Dermis blood vessel endothelial cell (primary cell): Measurements from ENCODE around the gene TMEM82. TPM values are rescaled to one million over a fixed set of nuclear protein-coding genes. Genes with fewer than 3 reads are reported as not detected.

Experiments
- DNase-seq: peaks from one replicate; pipeline ENCODE4 v3.0.0; 2010
- total RNA-seq: library from RNA; depleted of rRNA; stranded (reverse); fragments of >200 nt; gene quantifications from 2 replicates; pipeline ENCODE4 v1.2.3, GENCODE V29; 2014

The TMEM82 gene
- total RNA-seq, 1 donor from 2014 or later = not detected

GRCh38 chr1:15757575-15758342, 15.5 kb downstream of the TMEM82 start:
- peak; percentile 46 for DNase-seq

DNA sequence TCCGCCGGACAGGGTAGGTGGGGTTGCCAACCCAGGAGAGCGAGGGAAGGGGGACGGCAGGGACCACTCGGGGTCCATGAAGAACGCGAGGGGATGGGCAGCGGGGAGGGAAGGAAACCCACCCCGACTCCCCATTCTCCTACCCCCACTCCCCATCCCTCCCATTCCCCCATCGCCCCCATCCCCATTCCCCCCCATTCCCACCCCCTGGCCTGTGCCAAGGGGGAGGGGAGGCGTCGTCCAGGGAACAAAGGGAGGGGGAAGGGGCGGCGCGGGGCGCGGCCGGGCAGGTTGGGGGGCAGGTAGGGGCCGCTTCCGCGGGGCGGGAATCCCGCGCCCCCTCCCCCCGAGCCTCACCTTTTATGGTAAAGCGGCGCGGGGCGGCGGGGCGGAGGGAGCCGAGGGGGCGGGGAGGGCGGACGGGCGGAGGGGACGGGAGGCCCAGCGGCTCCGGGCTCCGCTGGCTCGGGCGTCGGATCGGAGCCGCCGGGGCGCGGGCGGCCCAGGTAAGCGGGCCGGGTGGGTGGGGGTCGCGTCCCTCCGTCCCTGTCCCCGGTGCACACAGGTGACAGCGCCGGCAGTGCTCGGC, 16.1 kb downstream of the TMEM82 start, which contains the start of gene FBLIM1:
Gene FBLIM1 (plus strand): TSS at position 453 of the 589 bp plus-strand sequence. CDS start 6,189 bp downstream, outside the sequence.
- peak; percentile 61 for DNase-seq

DNA sequence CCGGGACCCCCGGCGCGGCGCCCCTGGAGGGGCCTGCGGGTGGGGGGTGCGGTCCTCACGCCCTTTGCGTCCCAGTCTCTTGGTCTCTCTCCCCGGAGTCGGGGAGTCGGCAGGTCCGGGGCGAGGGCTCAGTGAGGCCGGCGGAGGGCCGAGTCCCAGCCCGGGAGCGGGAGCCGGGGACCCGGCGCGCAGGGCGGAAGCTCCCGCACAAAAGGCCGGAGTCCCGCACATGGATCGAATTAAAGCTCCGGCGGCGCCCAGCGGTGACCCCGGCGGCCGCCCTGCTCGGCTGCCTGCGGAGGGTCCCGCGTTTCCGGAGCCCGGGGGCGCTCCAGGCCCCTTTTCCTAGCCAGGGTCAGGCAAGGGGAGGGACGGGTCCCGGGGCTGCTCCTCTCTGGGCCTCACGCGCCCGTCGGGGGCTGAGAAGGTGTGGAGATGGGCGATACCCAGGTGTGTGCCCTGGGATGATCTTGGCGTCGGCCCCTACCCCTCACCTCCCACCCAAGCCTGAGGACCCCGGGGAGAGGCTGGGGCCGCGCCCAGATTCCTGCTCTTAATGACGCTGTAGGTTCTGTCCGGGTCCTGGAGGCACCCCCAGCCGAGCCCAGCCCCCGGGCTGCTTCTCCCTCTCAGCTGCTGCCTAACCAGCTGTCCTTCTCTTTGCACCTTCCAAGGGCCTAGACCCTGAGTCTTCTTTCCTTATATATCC, 16.8 kb downstream of the TMEM82 start:
- DNase-seq = no peak

- DNase-seq = peak; percentile 58
These were observed 18.4 kb downstream of the TMEM82 start for GRCh38 chr1:15760520-15761211.

DNA sequence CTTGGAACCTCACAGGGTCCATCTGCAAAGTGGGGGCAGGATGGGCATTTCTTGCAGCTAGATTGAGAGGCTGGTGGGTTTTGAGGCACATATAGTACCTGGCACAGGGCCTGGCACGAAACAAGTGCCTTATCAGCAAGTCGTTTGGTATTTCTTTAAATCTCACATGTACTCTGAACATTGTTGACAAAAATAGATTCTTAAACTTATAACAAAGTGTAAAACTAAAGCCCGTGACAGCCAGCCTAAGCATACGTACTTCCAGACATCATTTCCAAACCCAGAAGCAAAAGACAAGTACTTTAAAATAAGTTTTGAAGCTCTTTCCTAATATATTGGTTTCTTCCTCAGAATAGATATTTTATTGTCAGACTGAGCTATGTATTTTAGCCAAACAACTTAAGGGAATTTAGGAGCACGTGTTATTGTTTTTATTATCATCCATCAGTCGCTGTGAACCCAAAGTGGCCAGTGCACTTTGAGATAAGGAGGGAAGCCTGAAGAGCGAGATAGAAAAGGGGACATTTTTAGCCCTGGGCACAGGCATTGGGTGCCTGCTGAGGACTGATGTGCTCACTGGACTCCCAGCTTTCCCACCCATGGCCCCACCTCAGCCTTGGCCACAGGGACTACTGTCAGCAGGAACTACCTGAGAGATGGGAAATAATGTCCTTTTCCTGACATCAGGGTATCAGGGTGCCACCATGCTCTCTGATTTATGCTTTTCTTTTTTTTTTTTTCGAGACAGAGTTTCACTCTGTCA, 19.2 kb downstream of the TMEM82 start:
- DNase-seq = no peak

- DNase-seq = no peak
These were observed 20.2 kb downstream of the TMEM82 start for GRCh38 chr1:15762546-15762945.

GRCh38 chr1:15764269-15764764, 22.0 kb downstream of the TMEM82 start:
- no peak for DNase-seq

DNA sequence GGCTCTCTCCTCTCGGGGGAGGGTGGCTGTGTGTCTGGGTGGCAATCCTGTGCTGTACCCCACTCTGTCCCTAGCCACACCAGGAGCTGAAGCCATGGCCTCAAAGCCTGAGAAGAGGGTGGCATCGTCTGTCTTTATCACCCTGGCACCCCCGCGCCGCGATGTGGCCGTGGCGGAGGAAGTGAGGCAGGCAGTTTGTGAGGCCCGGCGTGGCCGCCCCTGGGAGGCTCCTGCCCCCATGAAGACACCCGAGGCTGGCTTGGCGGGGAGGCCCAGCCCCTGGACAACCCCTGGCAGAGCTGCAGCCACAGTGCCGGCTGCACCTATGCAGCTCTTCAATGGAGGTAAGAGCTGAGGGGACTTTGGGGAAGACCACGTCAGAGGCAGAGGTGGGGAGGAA, 22.6 kb downstream of the TMEM82 start:
- no peak for DNase-seq

GRCh38 chr1:15765495-15766194, 23.3 kb downstream of the TMEM82 start:
- peak; percentile 66 for DNase-seq

- DNase-seq = no peak
These were observed 25.6 kb downstream of the TMEM82 start for GRCh38 chr1:15767941-15768340.

DNA sequence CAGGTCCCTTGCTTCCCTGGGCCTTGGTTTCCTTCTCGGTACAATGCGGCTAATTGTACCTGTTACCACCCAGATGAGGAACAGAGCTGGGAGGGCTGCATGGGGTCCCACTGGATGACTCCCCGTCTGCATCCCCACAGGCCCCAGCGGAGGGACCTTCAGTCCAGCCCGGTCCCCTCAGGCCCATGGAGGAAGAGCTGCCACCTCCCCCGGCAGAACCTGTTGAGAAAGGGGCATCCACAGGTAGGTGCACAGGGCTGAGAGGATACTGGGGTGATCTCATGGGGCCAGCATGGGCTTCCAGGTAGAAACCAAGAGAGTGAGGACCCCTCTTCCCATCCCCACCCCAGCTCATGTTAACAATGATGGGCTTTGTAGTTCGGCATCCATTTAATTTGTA, 26.1 kb downstream of the TMEM82 start:
- no peak for DNase-seq

DNA sequence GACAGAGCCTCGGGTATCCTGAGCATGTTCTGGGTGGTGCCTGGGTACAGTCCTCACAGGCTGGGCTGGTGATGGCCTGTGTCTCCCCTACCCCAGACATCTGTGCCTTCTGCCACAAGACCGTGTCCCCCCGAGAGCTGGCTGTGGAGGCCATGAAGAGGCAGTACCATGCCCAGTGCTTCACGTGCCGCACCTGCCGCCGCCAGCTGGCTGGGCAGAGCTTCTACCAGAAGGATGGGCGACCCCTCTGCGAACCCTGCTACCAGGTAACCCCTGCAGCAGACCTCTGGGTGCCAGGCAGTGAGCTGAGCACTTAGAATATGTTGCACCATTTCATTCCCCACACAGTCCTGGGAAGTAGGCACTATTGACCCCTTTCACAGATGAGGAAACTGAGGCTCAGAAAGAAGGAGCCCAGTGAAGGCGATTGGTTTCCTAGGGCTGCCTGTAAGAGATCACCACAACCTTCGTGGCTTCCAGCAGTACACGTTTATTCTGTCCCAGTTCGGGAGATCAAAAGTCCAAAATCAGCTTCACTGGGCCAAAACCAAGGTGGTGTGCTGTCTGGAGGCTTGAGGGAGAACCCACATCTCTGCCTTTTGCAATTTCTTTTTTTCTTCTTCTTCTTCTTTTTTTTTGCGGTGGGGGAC, 28.1 kb downstream of the TMEM82 start:
- DNase-seq = no peak

DNA sequence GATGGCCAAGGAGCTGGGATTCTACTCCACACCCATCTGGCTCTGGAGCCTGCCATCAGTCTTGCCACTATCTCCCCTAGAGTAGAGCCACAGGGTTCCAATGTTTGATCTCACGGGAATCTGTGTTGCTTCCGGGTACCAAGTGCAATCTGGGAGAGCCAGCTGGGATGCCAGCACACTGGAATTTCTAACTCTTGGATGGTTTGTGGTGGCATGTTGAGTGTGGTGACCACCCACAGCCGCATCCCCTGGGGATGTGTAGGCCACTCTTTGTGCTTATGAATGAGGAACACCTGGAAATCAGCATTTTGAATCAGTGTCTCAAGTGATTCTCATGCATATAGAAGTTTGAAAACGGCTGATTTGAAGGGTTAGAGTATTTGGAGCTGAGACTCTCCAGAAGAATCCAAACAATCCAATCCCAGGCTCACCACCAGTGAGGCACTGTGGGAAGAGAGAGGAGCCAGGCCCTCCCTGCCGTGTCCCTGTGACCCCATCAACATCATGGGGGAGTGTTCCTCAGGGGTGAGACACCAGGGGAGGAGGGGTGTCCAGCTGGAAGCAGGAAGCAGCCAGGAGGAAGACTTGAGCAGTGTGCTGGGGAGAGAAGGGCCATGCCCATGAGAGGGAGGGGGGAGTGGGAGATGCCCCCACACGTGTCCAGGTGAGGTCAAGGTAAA, 29.7 kb downstream of the TMEM82 start:
- no peak for DNase-seq

DNA sequence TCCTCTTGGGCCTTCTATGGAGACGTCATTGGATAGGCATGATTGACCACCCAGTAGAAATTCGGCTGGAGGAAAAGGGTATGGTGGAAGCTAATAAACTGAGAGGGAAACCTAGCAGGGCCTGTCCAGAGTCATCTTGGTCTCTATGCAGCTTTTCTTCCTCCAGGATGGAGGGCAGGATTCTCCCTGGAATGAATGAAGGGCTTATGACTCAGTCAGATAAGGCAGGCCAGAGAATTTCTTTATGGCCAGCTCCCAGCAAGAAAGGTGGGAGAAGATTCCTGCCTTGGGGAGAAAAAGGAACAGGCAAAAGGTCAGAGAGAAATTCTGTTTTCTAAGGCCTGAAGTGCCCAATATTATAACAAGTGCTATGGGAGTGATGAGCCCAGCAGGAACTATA, 33.4 kb downstream of the TMEM82 start:
- DNase-seq = no peak

DNA sequence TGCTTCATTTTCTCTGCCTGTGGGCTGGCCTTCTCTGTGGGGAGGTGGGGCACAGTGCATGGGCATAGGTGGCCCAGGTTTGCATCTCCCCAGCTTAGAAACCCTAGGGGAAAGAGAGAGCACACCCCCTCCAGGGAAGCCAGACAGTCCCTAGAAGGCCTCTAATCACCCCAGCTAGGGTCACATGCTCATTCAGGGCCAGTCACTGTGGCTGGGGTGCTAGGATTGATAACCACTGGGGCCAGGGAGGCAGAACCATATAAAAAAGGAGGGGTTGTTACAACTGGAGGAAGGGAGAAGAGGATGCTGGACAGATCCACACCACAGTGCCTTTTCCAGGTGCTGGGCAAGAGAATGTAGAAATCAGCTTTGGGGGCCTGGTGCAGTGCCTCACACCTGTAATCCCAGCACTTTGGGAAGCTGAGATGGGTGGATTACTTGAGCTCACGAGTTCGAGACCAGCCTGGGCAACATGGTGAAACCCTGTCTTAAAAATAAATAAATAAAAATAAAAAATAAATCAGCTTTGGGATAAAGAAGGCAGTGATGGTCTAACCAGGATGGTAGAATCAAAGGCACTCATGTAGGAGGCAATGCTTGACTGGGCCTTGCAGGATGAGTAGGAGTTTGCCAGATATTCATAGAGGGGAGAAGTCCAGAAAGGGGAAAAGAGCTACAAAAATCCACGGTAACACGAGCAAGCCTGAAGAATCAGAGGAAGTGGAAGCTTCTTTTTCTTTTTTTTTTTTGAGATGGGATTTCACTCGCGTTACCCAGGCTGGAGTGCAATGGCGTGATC, 35.8 kb downstream of the TMEM82 start:
- DNase-seq = no peak

DNA sequence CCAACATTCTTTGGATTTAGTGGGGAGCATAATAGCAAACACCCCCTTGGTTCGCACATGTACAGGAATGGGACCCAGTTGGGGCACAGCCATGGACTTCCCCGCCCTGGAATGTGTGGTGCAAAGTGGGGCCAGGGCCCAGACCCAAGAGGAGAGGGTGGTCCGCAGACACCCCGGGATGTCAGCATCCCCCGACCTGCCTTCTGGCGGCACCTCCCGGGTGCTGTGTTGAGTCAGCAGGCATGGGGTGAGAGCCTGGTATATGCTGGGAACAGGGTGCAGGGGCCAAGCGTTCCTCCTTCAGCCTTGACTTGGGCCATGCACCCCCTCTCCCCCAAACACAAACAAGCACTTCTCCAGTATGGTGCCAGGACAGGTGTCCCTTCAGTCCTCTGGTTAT, 43.4 kb downstream of the TMEM82 start:
- DNase-seq = no peak

DNA sequence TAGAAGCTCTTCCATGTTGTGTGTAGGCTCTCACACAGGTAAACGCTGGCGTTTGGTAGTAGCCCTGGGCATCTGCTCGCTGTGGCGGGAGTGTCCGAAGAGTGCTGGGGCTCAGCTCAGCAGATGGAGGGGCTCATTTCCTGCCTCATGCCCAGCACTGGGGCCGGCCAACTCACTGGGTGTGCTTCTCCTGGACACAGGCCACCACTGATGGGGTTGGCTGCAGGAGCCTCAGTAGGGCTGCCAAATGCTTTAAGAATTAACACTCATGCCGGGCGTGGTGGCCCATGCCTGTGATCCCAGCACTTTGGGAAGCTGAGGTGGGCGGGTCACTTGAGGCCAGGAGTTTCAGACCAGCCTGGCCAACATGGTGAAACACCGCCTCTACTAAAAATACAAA, 44.3 kb downstream of the TMEM82 start:
- no peak for DNase-seq

DNA sequence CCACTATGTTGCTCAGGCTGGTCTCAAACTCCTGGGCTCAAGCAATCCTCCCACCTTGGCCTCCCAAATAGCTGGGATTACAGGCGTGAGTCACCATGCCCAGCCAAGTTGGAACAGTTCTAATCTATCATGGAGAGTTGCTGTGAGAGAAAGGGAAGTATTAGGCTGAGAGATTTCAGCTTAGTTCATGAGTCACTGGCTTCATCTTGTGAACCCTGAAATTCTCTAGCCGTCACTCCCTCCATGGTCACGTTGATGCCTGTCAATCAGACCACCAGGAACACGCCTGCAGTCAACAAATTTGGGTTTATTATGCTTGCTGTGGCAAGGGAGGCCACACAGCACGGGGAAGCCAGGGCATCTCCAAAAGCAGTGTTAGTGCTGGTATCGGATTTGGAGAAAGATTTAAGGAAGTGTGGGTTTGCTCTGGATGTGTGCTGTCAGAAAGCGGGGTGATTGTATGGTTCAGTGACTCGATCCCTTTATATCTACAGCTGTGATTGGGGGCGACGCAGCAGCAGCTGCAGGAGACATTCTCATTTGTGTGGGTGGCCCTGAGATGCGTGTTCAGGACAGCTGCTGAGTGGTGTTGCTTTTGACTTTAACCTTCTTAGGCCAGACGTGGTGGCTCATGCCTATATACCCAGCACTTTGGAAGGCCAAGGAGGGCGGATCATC, 46.5 kb downstream of the TMEM82 start:
- peak; percentile 40 for DNase-seq

DNA sequence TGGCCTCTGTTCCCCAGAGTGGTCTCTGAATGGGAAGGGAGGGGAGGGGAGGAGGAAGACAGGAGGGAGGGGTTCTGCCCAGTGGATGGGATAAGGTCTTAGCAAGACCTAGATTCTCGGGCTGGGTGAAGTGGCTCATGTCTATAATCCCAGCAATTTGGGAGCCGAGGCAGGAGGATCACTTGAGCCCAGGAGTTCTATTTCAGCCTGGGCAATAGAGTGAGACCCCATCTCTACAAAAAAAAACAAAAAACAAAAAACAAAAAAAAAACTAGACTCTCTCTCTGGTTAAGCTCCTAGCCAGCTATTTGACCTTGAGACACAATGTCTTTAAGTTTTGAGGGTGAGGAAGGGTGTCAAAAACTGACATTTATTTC, 53.8 kb downstream of the TMEM82 start:
- DNase-seq = no peak
